GM12891 (cell line): Measurements from ENCODE around the gene ARL4D.

Source experiments
- POLR2A ChIP-seq: IDR thresholded peaks from 2 replicates; pipeline ENCODE4 v1.6.1; 2011; ENCODE audit warnings: low read depth, low read length, control low read depth
- POLR2AphosphoS5 ChIP-seq: IDR thresholded peaks from 2 replicates; pipeline ENCODE4 v1.6.1; 2011; ENCODE audit warnings: low read depth, low read length, control low read depth
- SPI1 ChIP-seq: IDR thresholded peaks from 2 replicates; pipeline ENCODE4 v1.6.1; 2011; ENCODE audit warnings: low read depth, low read length, control low read depth

DNA sequence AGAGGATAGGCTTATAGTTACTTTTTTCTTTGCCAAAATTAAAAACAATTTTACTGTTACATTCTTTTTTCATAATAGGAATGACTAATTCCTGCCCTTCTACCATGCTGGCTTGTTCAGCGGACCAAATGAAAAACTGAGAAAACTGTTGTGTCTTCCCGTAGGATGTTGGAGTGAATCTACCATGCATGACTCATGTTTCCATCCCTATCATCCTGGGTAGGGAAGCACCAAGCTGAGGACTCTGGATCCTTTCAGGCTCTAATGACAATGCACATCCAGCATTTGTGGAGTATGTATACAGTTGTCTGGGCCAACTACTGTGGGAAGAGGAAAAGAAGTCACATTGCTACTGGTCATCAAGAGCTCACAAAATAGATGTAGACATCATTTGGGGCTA is 43.9 kb downstream of the ARL4D start:
- TF ChIP-seq POLR2AphosphoS5 (no peak), POLR2A (no peak), SPI1 (no peak)
